Gastroesophageal sphincter (tissue), 4 donors: ENCODE measurements around the gene WDR81. TPM values are rescaled to one million over a fixed set of nuclear protein-coding genes. Genes with fewer than 3 reads are reported as not detected.
A peak's percentile ranks its signal among the peaks of the same experiment; 100 is the strongest.
"Not testable (repeated sequence)": the region's sequence is repeated elsewhere in the genome, so short reads cannot be mapped to it uniquely, and the experiment has no call there.

ENCODE experiments used
- ATAC-seq: fragments of 150-250 bp; one replicate; pipeline ENCODE4 v1.9.1; 2016; ENCODE audit warnings: mild to moderate bottlenecking, moderate library complexity
- H3K27ac ChIP-seq, 4 donors: fragments of 200-600 bp; sonication (generic) in 3 of 4; 1 replicate in 3 of 4; 2 replicates in 1 of 4; pipeline ENCODE4 v1.5.1; 2016 to 2019
- H3K27me3 ChIP-seq: fragments of 200-600 bp; sonication (generic); one replicate; pipeline ENCODE4 v1.5.1; 2019
- H3K36me3 ChIP-seq, 2 donors: fragments of 200-600 bp; sonication (generic); one replicate each; pipeline ENCODE4 v1.5.1; 2019; ENCODE audit warnings: control low read depth in 1 of 2
- H3K4me1 ChIP-seq, 3 donors: fragments of 200-600 bp; sonication (generic); 1 replicate in 2 of 3; 2 replicates in 1 of 3; pipeline ENCODE4 v1.5.1; 2016 to 2019; ENCODE audit warnings: control low read depth in 2 of 3
- H3K4me3 ChIP-seq, 2 donors: fragments of 200-600 bp; sonication (generic); one replicate each; pipeline ENCODE4 v1.5.1; 2019; ENCODE audit warnings: mild to moderate bottlenecking in 1 of 2, moderate library complexity in 1 of 2
- H3K9me3 ChIP-seq, 3 donors: fragments of 200-600 bp; sonication (generic); one replicate each; pipeline ENCODE4 v1.5.1; 2017 to 2019; ENCODE audit warnings: control low read depth in 2 of 3
- CTCF ChIP-seq, 4 experiments: fragments of 200-600 bp in 2 of 4; fragments of 450-650 bp in 2 of 4; sonication (generic) in 1 of 4; IDR thresholded peaks; one replicate each; pipeline ENCODE4 v1.5.1; 2017 to 2019; ENCODE audit warnings: antibody characterized with exemption in 4 of 4, mild to moderate bottlenecking in 2 of 4, moderate library complexity in 2 of 4
- EP300 ChIP-seq: sonication (generic); formaldehyde crosslinking; IDR thresholded peaks from one replicate; pipeline ENCODE4 v1.6.1; 2017; ENCODE audit warnings: antibody characterized with exemption, mild to moderate bottlenecking
- POLR2A ChIP-seq, 2 donors: fragments of 450-650 bp; IDR thresholded peaks; one replicate each; pipeline ENCODE4 v1.6.1; 2017; ENCODE audit warnings: antibody characterized with exemption in 2 of 2, mild to moderate bottlenecking in 2 of 2, moderate library complexity in 1 of 2
- POLR2AphosphoS5 ChIP-seq: sonication (generic); formaldehyde crosslinking; IDR thresholded peaks from one replicate; pipeline ENCODE4 v1.6.1; 2017; ENCODE audit warnings: antibody characterized with exemption
- WGBS, 2 donors: methylation state at CpG; one replicate each; pipeline ENCODE4 v1.1.5; 2018; ENCODE audit warnings: low coverage in 1 of 2; 5-methylcytosine and 5-hydroxymethylcytosine counted together
- total RNA-seq, 4 donors: library from RNA; depleted of rRNA; stranded (reverse); fragments of >200 nt; gene quantifications; one replicate each; pipeline ENCODE4 v1.1.0, GENCODE V29; 2016

WDR81 gene
- total RNA-seq, 4 donors from 2014 or later: 21.8 to 44.1 (median 32.2) TPM

DNA sequence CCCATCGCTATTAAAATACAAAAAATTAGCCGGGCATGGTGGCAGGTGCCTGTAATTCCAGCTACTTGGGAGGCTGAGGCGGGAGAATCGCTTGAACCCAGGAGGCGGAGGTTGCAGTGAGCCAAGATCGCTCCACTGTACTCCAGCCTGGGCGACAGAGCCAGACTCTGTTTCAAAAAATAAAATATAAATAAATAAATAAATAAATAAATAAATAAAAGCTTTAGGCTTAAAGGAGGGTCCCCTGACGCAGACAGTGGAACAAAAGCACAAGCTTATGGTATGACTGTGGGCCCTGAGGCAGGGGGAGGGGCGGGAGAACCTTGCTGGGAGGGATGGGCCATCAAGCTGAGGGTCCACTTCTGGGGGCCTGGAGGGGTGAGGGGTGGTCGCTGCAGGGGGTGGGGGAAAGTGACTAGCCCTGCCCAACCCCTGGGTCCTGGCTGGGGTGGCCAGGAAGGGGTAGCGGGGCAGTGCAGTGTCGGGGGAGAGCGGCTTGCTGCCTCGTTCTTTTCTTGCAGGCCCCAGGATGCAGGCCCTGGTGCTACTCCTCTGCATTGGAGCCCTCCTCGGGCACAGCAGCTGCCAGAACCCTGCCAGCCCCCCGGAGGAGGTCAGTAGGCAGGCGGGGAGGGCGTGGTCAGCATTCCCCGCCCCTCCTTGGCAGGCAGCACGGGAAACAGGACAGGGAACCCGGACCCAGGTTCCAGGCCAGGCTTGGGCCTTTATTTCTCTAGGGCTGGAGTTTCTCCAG lies 42.1 kb downstream of the WDR81 start:
- TF ChIP-seq CTCF (IDR thresholded peaks at IDR 0.05) (no peak), POLR2AphosphoS5 (no peak)
- Histone ChIP-seq H3K4me3 (no peak overlapping the region), H3K36me3 (no peaks in the 10 kb centered on the region), H3K9me3 (no peaks in the 10 kb centered on the region), H3K27me3 (peaks cover 42% of the 10 kb centered on the region), H3K27ac (peak overlapping the region in 3 of 4 donors; percentile 22 to 86 (median 33)), H3K4me1 (peaks cover 0 to 46% (median 16%) of the 10 kb centered on the region in 3 donors)
- 72 to 97% methylated on average over 5 to 14 of the region's 21 CpGs for WGBS, 2 donors
- ATAC-seq: no peak

DNA sequence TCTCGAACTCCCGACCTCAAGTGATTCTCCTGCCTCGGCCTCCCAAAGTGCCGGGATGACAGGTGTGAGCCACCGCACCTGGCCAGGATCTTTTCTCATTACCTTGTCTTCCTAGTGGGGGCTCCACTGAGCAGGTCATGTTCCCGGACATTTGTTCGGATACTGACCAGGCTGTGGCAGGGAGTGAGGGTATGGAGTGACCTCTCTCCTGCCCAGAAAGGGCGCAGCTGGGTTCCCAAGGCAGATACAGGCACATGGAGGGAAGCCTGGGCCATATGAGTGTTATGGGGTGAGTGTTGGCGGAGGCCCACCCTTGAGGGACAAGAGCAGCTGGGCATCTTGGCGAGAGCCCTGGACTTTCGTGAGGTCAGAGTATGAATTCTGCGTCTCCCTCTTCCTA lies 42.9 kb downstream of the WDR81 start:
- no peak for ATAC-seq
- WGBS, 2 donors: 100% methylated on average over 3 of the region's 12 CpGs; no CpG with 5 or more reads in 1 of the 2 donors
- Histone ChIP-seq H3K27me3 (peaks cover 42% of the 10 kb centered on the region), H3K9me3 (no peaks in the 10 kb centered on the region), H3K4me3 (no peak overlapping the region), H3K4me1 (peaks cover 0 to 46% (median 16%) of the 10 kb centered on the region in 3 donors), H3K27ac (peak overlapping the region in 3 of 4 donors; percentile 22 to 62 (median 33)), H3K36me3 (no peaks in the 10 kb centered on the region)
- TF ChIP-seq POLR2A (IDR thresholded peaks at IDR 0.05): no peak
- TF ChIP-seq CTCF (IDR thresholded peaks at IDR 0.05): no peak
- TF ChIP-seq EP300: no peak
- TF ChIP-seq POLR2AphosphoS5: no peak

DNA sequence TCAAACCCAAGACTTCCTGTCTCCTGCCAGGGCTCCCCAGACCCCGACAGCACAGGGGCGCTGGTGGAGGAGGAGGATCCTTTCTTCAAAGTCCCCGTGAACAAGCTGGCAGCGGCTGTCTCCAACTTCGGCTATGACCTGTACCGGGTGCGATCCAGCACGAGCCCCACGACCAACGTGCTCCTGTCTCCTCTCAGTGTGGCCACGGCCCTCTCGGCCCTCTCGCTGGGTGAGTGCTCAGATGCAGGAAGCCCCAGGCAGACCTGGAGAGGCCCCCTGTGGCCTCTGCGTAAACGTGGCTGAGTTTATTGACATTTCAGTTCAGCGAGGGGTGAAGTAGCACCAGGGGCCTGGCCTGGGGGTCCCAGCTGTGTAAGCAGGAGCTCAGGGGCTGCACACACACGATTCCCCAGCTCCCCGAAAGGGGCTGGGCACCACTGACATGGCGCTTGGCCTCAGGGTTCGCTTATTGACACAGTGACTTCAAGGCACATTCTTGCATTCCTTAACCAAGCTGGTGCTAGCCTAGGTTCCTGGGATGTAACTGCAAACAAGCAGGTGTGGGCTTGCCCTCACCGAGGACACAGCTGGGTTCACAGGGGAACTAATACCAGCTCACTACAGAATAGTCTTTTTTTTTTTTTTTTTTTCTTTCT lies 45.4 kb downstream of the WDR81 start:
- no peak for TF ChIP-seq POLR2AphosphoS5
- no peak for TF ChIP-seq CTCF (IDR thresholded peaks at IDR 0.05)
- TF ChIP-seq POLR2A (IDR thresholded peaks at IDR 0.05): no peak
- TF ChIP-seq EP300: no peak
- no peak for ATAC-seq
- Histone ChIP-seq H3K27me3 (peaks cover 41% of the 10 kb centered on the region), H3K36me3 (peaks cover 0 to 4% of the 10 kb centered on the region in 2 donors), H3K9me3 (no peaks in the 10 kb centered on the region), H3K4me3 (no peak overlapping the region), H3K4me1 (peaks cover 0 to 45% (median 8%) of the 10 kb centered on the region in 3 donors), H3K27ac (no peak overlapping the region)
- 25 to 53% methylated on average over 4 to 5 of the region's 21 CpGs for WGBS, 2 donors

DNA sequence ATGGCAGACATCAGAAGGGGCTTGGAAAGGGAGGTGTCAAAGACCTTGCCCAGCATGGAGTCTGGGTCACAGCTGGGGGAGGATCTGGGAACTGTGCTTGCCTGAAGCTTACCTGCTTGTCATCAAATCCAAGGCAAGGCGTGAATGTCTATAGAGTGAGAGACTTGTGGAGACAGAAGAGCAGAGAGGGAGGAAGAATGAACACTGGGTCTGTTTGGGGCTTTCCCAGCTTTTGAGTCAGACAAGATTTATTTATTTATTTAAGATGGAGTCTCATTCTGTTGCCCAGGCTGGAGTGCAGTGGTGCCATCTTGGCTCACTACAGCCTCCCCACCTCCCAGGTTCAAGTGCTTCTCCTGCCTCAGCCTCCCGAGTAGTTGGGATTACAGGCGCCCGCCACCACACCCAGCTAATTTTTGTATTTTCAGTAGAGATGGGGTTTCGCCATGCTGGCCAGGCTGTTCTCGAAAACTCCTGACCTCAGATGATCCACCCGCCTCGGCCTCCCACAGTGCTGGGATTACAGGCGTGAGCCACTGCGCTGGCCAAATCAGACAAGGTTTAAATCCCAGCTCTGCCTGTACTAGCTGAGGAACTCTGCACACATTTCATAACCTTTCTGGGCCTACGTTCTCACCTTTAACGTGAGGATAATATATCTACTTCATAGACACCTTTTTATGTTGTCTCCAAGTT lies 48.6 kb downstream of the WDR81 start:
- H3K9me3 ChIP-seq, H3K4me3 ChIP-seq: not testable (repeated sequence)
- Histone ChIP-seq H3K27ac (peak overlapping the region in 3 of 4 donors; percentile 55 to 73 (median 60)), H3K27me3 (peaks cover 14% of the 10 kb centered on the region), H3K36me3 (peaks cover 0 to 36% of the 10 kb centered on the region in 2 donors), H3K4me1 (peaks cover 0 to 20% (median 0%) of the 10 kb centered on the region in 3 donors)
- WGBS, 2 donors: 42 to 58% methylated on average over 4 to 5 of the region's 12 CpGs
- ATAC-seq: peak; percentile 67

DNA sequence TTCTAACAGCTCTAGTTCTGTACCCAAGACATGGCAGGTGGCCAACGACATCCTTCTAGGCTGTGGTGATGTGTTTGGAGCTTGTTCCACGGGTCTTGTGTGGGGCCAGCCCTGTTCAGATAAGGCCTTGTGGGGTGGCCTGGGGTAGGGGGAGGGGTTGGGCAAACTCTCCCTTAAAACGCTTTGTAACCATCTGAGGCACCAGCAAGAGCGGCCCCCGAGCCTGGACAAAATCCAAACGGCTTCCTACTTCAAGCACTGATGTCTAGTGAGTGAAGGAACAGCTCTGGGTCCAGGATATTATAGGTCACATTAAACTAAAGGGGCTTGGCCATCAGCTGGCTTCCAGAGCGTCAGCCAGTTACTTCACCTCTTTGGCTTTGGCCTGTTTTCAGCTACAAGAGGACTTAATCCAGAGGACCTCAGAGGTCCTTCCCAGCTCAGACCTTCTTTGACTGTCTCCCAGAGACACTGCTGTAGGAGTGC lies 49.2 kb downstream of the WDR81 start:
- Histone ChIP-seq H3K4me1 (peaks cover 0 to 21% (median 0%) of the 10 kb centered on the region in 3 donors), H3K36me3 (peaks cover 0 to 41% of the 10 kb centered on the region in 2 donors), H3K27me3 (peaks cover 8% of the 10 kb centered on the region), H3K9me3 (no peaks in the 10 kb centered on the region), H3K27ac (peak overlapping the region in 3 of 4 donors; percentile 55 to 73 (median 60)), H3K4me3 (no peak overlapping the region)
- WGBS, 2 donors: 8 to 67% methylated on average over 1 to 4 of the region's 7 CpGs
- peak; percentile 53 for ATAC-seq
- TF ChIP-seq POLR2A (IDR thresholded peaks at IDR 0.05) (no peak), CTCF (IDR thresholded peaks at IDR 0.05) (no peak)
